Measurements from ENCODE around the gene CCDC30.

DNA sequence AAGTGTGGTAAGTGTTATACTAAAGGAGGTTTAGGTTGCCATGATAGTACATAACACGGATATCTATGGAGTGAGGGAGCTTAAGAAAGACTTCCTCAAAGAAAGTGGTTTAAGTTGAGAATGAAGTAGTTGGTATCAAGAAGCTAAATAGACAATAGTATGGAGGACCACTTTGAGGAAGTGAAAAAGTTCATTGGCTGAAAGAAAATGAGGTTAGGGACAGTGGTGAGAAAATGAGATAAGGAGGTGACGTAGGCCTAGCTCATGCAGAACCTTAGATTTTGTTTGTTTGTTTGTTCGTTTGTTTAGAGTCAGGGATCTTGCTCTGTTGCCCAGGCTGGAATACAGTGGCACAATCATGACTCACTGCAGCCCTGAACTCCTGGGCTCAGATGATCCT is 122.9 kb downstream of the CCDC30 start:
- TF ChIP-seq, protein P1, sequence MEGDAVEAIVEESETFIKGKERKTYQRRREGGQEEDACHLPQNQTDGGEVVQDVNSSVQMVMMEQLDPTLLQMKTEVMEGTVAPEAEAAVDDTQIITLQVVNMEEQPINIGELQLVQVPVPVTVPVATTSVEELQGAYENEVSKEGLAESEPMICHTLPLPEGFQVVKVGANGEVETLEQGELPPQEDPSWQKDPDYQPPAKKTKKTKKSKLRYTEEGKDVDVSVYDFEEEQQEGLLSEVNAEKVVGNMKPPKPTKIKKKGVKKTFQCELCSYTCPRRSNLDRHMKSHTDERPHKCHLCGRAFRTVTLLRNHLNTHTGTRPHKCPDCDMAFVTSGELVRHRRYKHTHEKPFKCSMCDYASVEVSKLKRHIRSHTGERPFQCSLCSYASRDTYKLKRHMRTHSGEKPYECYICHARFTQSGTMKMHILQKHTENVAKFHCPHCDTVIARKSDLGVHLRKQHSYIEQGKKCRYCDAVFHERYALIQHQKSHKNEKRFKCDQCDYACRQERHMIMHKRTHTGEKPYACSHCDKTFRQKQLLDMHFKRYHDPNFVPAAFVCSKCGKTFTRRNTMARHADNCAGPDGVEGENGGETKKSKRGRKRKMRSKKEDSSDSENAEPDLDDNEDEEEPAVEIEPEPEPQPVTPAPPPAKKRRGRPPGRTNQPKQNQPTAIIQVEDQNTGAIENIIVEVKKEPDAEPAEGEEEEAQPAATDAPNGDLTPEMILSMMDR (IDR thresholded peaks at IDR 0.05) = no peak
- no peak for TF ChIP-seq POLR2AphosphoS5 (IDR thresholded peaks at IDR 0.05; ENCODE audit: insufficient read depth in 1 of 2, low read depth in 1 of 2)
- TF ChIP-seq POLR2A (IDR thresholded peaks at IDR 0.05) = no peak

Data from vagina (tissue), 2 donors.